Stimulated activated CD4-positive, alpha-beta T cell treated with anti-CD3 and anti-CD28 coated beads, TNF-alpha, amount 100 ng/mL, for 24 hours (primary cell): ENCODE data around the gene PILRA.

Experiments used
- DNase-seq, 3 experiments: peaks; one replicate each; pipeline ENCODE4 v3.0.0-alpha.2; 2020; ENCODE audit warnings: low read depth in 3 of 3

The PILRA gene

GRCh38 chr7:100411101-100411500, 37.8 kb downstream of the PILRA start:
- no peak for DNase-seq

- DNase-seq, result no peak
These were observed 40.1 kb downstream of the PILRA start for GRCh38 chr7:100413346-100413745.

GRCh38 chr7:100413889-100414288, 40.6 kb downstream of the PILRA start:
- DNase-seq, result no peak

DNA sequence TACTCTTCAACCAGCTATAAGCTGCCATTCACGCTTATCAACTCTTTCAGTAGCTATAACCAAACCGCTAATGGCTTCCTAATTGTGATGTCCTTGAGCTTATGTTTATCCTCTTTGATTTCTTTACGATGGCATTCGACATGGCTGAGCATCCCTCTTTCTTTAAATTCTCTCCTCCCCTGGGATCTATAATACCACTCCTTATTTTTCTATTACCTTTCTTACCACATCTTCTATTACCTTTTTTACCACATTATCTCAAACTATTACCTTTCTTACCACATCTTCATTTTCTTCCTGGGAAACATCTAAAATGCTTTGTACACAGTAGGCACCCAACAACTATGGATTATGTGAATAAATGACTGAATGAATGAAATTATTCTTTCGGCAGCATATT, 42.2 kb downstream of the PILRA start:
- DNase-seq, result no peak

DNA sequence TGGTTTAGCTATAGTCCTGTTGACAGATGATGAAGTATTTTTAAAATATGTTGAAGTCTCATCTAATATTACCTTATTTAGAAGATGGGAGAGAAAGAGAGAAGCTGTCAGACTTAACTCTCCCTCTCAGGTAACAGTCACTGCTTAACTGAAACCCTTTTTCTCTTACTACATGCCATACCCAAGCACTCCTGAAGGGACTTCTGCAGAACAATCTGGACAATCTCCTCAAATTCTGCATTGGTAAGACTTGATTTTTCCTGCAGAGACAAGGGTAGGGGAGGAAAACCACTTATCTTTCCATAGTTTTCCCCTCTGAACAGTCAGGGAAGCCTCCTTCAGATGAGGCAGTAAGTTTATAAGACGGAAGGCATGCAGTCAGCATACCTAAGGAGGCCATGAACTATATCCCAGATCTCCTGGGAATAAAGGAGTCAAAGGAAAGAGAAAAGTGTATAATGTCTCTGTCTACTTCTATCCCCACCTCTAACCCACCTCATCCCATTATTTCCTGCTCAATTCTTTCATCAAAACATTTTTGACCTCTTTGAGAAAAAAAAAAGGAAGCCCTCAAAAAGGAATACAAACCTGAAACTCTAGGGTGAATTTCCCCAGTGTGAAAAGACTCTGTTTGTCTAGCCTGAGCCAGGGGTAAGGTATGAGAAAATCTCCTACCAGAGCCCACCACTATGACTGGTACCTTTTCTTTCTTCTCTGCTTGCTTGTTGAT, 45.8 kb downstream of the PILRA start:
- DNase-seq, result no peak

DNA sequence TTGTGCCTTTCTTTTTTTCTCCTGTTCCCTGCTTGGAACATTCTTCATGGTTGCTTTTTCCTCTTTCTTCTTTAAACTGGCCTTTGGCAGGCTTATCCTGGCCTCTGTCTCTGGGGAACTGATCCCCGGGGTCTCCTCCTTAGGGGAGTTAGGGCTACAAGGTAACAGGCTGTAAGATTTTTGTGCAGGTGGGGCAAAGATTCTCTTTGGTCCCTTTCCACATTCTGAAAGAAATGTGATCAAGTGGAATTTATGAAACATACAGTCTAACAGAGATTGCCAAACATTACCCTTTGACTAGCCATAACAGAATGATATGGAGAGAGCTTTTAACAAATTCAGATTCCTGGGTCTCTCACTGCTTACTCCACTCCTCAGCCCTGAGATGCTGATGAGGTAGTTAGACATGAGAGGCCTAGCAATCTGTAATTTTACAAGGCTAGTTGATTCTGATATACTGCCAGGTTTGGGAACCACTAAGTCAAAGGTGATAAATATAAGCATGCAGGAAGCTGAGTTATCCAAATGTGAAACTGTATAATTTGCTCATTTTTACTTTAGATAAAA, 46.5 kb downstream of the PILRA start:
- DNase-seq, result no peak

DNA sequence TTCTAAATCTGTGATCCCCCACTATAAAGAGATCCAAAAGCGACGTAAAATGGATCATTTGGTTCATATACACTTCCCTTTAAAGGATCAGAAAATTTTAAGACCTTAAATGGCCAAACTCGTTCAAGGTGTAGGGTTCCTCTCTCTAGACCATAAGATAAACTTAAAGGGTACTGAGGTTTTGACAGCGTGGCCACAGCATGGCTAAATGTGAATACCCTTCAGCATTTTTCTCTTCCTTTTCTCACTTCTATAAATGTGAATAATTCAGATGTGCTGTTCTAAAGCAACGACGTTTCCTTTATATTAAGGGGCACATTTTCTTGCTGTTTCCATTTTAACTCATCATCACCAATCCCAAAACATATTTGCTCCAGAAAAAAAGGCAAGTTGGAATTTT, 50.0 kb downstream of the PILRA start:
- DNase-seq, result no peak

- DNase-seq, result no peak
These were observed 52.1 kb downstream of the PILRA start for GRCh38 chr7:100425347-100425746.

GRCh38 chr7:100426516-100426915, 53.2 kb downstream of the PILRA start:
- no peak for DNase-seq

DNA sequence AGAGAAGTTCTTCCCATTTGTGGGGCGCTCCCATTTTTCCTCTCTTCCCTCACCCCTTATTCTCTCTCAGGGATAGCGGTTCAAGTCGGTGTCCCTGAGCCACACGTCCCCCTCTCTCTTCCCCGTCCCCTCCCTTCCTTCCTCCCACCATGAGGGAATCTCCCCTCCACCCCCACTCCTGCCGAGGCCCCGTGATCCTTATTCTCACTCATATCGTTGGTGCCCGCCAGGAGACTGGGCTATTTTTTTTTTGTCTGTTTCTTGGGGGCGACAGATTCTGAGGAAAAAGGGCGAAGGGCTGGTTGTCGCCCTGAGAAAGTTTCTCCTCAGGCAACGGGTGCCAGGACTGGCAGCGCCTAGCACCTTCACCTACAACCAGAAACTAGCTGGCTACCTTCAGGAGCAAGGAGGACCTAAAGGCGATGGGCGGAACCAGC, 54.5 kb downstream of the PILRA start:
- no peak for DNase-seq

DNA sequence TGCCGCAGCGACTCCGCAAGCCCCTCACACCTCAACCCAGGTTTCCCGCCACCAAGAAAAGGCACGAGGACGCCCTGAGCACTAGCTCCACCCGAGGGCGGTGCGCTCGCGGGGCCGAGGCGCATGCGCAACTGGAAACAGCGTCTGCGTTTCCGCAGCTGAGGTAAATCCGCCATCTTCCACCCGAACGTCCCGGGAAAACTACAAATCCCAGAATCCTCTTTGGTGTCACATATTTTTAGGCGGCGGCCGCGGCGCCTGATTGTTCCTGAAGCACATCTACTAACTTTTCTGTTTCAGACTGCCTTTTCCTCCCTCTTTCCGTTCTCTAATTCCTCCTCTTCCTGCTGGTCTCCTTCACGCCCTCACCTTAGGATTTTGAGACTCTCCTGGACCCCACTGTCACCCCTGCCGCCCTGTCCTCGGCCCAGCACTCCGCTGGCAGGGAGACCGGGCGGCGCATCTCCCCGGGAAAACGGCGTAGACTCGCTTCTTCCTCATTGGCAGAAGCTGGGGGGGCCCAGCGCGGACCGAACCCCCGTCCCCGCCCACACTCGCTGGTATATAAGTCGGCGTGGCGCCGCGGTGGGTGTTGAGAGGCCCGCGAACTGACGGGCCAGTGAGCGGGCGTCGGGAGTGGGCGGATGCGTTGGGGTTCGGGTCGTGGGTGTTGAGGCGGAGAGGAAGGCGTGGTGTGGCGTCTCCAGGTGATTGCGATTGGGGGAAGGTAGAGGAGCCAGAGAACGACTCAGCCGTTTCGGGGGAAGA, 55.1 kb downstream of the PILRA start, which contains the start of gene ZCWPW1:
ZCWPW1 (minus strand) TSS at position 505 of the 768 bp plus-strand sequence. CDS start 8,054 bp downstream, outside the sequence.
- DNase-seq, result peak; percentile 92 to 98 (median 95)

DNA sequence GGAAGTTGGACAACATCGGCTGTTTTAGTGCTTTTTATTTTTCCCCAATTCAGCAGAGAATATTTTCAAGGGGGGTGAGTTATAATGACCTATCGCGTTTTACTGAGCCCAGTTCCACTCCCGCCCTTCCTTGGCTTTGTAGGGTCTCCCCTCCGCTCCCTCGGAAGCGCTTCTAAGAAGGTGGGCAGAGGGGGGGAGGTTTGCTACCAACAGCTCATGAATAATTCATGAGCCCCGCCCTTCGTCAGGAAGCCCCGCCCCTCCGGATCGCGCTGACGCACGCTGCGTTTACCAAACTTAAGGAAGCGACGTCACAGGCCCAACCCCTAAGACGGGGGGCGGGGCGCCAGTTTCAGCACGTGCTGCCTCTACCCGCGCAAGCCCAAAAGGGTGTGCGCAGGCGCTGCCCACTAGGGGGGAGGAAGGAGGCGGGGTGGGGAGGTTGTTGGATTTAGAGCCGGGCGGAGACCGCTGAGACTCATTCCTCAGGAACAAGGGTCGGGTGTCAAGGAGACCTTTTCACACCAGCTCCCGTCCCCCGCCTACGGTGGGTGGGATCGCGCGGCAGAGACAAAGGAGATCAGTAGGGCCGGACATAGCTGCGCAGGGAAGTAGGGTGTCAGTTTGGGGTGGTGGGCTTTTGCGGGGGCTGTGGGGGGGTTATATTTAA, 55.8 kb downstream of the PILRA start:
- DNase-seq, result peak; percentile 100

- peak; percentile 90 to 93 (median 93) for DNase-seq
These were observed 56.6 kb downstream of the PILRA start, which contains the start of gene MEPCE for GRCh38 chr7:100429637-100430492. Gene MEPCE, plus strand, starts transcription at chr7:100429831. Its CDS starts 188 bp downstream, at chr7:100430019.

DNA sequence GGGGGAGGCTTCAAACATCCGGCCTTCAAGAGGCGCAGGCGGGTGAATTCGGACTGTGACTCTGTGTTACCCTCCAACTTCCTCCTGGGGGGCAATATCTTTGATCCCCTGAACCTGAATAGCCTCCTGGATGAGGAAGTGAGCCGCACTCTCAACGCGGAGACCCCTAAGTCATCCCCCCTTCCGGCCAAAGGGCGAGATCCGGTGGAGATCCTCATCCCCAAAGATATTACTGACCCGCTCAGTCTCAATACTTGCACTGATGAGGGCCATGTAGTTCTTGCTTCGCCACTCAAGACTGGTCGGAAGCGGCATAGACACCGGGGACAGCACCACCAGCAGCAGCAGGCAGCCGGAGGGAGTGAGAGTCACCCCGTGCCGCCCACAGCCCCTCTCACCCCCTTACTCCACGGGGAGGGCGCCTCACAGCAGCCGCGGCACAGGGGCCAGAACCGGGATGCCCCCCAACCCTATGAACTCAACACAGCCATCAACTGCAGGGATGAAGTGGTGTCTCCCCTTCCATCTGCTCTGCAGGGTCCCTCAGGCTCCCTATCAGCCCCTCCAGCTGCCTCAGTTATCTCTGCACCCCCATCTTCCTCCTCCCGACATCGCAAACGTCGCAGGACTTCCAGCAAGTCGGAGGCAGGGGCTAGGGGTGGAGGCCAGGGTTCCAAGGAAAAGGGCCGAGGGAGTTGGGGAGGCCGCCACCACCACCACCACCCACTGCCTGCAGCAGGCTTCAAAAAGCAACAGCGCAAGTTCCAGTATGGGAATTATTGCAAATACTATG, 57.4 kb downstream of the PILRA start:
- no peak for DNase-seq

GRCh38 chr7:100431286-100431735, 58.0 kb downstream of the PILRA start:
- no peak for DNase-seq

- no peak for DNase-seq
These were observed 58.8 kb downstream of the PILRA start for GRCh38 chr7:100432053-100432452.

DNA sequence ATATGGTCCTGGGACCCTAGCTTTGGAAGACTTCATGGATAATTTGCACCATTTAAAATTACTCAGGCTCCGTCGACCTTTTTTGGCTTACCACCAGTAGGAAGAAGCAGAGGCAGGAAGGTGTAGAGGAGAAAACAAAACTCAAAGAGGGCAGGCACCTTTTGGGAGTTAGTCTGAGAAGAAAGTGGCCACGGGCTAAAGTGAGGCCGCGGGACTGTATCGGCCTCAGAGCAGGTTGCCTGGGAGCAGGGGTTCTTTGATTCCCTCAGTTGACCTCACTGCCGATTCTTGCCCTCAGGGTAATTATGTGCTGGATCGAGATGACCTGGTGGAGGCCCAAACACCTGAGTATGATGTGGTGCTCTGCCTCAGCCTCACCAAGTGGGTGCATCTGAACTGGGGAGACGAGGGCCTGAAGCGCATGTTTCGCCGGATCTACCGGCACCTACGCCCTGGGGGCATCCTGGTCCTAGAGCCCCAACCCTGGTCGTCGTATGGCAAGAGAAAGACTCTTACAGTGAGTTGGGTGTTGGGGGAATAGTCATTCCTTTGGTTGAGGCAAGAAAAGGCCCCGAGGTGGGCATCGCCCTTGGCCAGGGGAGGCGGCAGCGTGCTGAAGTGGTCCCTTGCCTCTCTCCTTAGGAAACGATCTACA, 59.5 kb downstream of the PILRA start:
- no peak for DNase-seq

- DNase-seq, result no peak
These were observed 59.9 kb downstream of the PILRA start for GRCh38 chr7:100433276-100433591.

DNA sequence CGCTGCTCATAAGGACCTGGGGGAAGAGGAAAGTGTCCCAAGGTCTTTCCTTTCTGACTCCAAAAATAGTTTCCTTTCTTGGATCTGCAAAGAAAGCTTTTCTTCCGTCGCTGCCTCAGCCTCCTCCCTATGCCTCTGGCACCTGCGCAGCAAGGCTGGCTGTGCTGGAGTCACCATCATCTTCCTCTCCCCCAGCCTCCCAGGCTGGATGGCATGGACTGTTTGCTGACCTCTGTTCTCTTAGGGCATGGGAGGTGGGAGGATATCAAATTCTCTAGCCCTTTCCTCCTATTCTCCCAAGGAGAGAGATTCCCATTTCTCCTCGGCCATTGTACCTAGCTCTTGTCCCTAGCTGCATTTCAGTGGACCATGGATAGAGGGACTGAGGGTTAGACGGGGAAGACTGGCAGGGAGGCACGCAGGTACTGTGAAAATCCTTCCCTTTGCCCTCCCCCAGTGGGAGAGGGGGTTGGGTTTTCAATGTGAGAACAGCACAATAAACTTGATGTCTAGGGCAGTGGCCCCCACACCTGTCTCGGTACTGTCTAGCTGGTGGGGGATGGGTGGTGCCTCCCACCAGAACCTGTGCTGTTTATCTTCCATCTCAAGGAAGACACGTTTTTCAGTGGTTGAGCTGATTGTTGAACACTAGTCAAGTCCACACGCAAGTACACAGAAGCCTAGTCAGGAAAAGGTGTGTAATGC, 60.5 kb downstream of the PILRA start:
- no peak for DNase-seq
